OCI-LY1 (cell line): ENCODE measurements around the gene DICER1.

Experiments
- EZH2 ChIP-seq: fragments of 200-600 bp; sonication (generic), shearing (Covaris generic); IDR thresholded peaks from 2 replicates; pipeline ENCODE4 v1.8.0; 2017; ENCODE audit warnings: borderline replicate concordance, mixed run types, mild to moderate bottlenecking, antibody characterized with exemption, low read length, moderate library complexity, mixed read lengths
- TF ChIP-seq, protein P1 (sequence below): fragments of 200-600 bp; sonication (generic), shearing (Covaris generic); IDR thresholded peaks from 2 replicates; pipeline ENCODE4 v1.5.1; 2017; ENCODE audit warnings: mild to moderate bottlenecking, antibody characterized with exemption, low read length, moderate library complexity, mixed read lengths

DNA sequence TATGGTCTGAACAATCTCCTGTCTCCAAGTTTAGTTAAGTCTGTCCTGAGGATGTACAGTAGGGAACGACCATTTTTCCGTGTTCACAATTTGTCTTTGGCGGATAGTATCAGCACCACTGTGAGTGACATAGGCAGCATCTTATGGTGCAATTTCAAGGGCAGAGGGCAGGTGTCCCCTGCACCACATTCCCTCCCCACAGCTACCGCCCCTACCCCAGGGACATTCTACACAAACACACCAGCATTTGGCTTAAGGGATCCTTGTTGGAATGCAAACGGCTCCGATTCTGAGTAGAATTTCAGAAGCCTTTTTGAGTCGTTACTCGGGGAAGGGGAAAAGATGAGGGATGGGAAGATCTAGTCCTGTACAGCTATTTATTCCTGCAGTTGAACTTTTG lies 25.1 kb upstream of the DICER1 start:
- TF ChIP-seq, protein P1, sequence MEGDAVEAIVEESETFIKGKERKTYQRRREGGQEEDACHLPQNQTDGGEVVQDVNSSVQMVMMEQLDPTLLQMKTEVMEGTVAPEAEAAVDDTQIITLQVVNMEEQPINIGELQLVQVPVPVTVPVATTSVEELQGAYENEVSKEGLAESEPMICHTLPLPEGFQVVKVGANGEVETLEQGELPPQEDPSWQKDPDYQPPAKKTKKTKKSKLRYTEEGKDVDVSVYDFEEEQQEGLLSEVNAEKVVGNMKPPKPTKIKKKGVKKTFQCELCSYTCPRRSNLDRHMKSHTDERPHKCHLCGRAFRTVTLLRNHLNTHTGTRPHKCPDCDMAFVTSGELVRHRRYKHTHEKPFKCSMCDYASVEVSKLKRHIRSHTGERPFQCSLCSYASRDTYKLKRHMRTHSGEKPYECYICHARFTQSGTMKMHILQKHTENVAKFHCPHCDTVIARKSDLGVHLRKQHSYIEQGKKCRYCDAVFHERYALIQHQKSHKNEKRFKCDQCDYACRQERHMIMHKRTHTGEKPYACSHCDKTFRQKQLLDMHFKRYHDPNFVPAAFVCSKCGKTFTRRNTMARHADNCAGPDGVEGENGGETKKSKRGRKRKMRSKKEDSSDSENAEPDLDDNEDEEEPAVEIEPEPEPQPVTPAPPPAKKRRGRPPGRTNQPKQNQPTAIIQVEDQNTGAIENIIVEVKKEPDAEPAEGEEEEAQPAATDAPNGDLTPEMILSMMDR: no peak
- TF ChIP-seq EZH2: no peak
